ENCODE measurements around the gene ADGRB3. TPM values are rescaled to one million over a fixed set of nuclear protein-coding genes. Genes with fewer than 3 reads are reported as not detected.

ADGRB3 gene
- total and polyA plus RNA-seq, 4 donors = 0.21 to 2.3 (median 0.48) TPM

GRCh38 chr6:69090132-69090531, 455.1 kb downstream of the ADGRB3 start:
- H3K27ac ChIP-seq (ENCODE audit: low read depth in 1 of 2, low read length in 2 of 2) = no peak overlapping the region
- H3K9me3 ChIP-seq (ENCODE audit: control insufficient read depth in 4 of 4, low read length in 3 of 4) = no peaks in the 10 kb centered on the region
- no peak overlapping the region for H3K4me3 ChIP-seq (ENCODE audit: low read depth in 1 of 3, low read length in 3 of 3)
- no peaks in the 10 kb centered on the region for H3K4me1 ChIP-seq (ENCODE audit: control insufficient read depth in 4 of 4, insufficient read depth in 4 of 4, low read length in 3 of 4)
- WGBS = 61% methylated on average over 1 of the region's 1 CpG
- H3K27me3 ChIP-seq (ENCODE audit: control insufficient read depth in 4 of 4, insufficient read depth in 4 of 4, low read length in 3 of 4) = no peaks in the 10 kb centered on the region
- H3K9ac ChIP-seq (ENCODE audit: low read depth in 1 of 2, low read length in 2 of 2) = no peak overlapping the region
- no peaks in the 10 kb centered on the region for H3K36me3 ChIP-seq (ENCODE audit: control insufficient read depth in 4 of 4, insufficient read depth in 3 of 4, low read depth in 1 of 4, low read length in 3 of 4)
- TF ChIP-seq FOXA2 (IDR thresholded peaks at IDR 0.05) = no peak
- no peak for TF ChIP-seq RAD21 (IDR thresholded peaks at IDR 0.05)
- no peak for TF ChIP-seq GABPA (IDR thresholded peaks at IDR 0.05 in 1 of 2, conservative IDR thresholded peaks at IDR 0.05 in 1 of 2)
- no peak for DNase-seq (ENCODE audit: low spot score)

DNA sequence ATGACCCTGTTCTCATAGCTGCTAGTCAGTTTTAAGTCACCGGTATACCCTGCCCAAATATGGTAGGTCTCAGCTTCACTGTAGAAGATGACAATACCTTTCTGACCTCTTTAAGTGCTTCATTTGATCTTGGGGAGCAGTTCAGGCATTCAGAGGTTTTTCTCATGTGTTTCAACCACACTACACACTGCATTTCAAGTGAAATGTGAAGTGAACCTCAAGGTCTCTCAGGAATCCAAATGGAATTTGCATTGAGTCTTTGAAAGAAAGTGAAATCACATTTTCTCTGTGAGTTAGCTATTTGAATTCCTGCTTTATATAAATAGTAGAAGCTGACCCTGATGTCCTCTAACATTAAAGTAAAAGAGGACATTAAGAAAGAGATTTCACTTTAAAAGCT, 461.6 kb downstream of the ADGRB3 start:
- TF ChIP-seq CTCF (IDR thresholded peaks at IDR 0.05; ENCODE audit: low read depth, low read length, missing input control) = no peak
- no peak for TF ChIP-seq GABPA (IDR thresholded peaks at IDR 0.05 in 1 of 2, conservative IDR thresholded peaks at IDR 0.05 in 1 of 2)
- no peaks in the 10 kb centered on the region for H3K36me3 ChIP-seq (ENCODE audit: control insufficient read depth in 4 of 4, insufficient read depth in 3 of 4, low read depth in 1 of 4, low read length in 3 of 4)
- WGBS = 88% methylated on average over 1 of the region's 1 CpG
- H3K4me1 ChIP-seq (ENCODE audit: control insufficient read depth in 4 of 4, insufficient read depth in 4 of 4, low read length in 3 of 4) = no peaks in the 10 kb centered on the region
- H3K27me3 ChIP-seq (ENCODE audit: control insufficient read depth in 4 of 4, insufficient read depth in 4 of 4, low read length in 3 of 4) = no peaks in the 10 kb centered on the region
- no peaks in the 10 kb centered on the region for H3K9me3 ChIP-seq (ENCODE audit: control insufficient read depth in 4 of 4, low read length in 3 of 4)
- no peak overlapping the region for H3K9ac ChIP-seq (ENCODE audit: low read depth in 1 of 2, low read length in 2 of 2)
- H3K27ac ChIP-seq (ENCODE audit: low read depth in 1 of 2, low read length in 2 of 2) = no peak overlapping the region
- no peak overlapping the region for H3K4me3 ChIP-seq (ENCODE audit: low read depth in 1 of 3, low read length in 3 of 3)
- no peak for DNase-seq (ENCODE audit: low spot score)

- no peak for DNase-seq (ENCODE audit: low spot score)
- Histone ChIP-seq H3K4me3 (ENCODE audit: low read depth in 1 of 3, low read length in 3 of 3) (no peak overlapping the region), H3K27ac (ENCODE audit: low read depth in 1 of 2, low read length in 2 of 2) (no peak overlapping the region), H3K4me1 (ENCODE audit: control insufficient read depth in 4 of 4, insufficient read depth in 4 of 4, low read length in 3 of 4) (no peaks in the 10 kb centered on the region), H3K9ac (ENCODE audit: low read depth in 1 of 2, low read length in 2 of 2) (no peak overlapping the region), H3K9me3 (ENCODE audit: control insufficient read depth in 4 of 4, low read length in 3 of 4) (no peaks in the 10 kb centered on the region), H3K36me3 (ENCODE audit: control insufficient read depth in 4 of 4, insufficient read depth in 3 of 4, low read depth in 1 of 4, low read length in 3 of 4) (no peaks in the 10 kb centered on the region), H3K27me3 (ENCODE audit: control insufficient read depth in 4 of 4, insufficient read depth in 4 of 4, low read length in 3 of 4) (no peaks in the 10 kb centered on the region)
- TF ChIP-seq HNF4A (conservative IDR thresholded peaks at IDR 0.05) = no peak
- TF ChIP-seq MAX (IDR thresholded peaks at IDR 0.05) = no peak
- TF ChIP-seq FOXA2 (IDR thresholded peaks at IDR 0.05) = no peak
- TF ChIP-seq EGR1 (IDR thresholded peaks at IDR 0.05; ENCODE audit: low read depth in 2 of 2) = no peak
- no peak for TF ChIP-seq FOXA1 (IDR thresholded peaks at IDR 0.05)
- no peak for TF ChIP-seq RAD21 (IDR thresholded peaks at IDR 0.05)
- no peak for TF ChIP-seq RXRA (IDR thresholded peaks at IDR 0.05)
- no peak for TF ChIP-seq TAF1 (conservative IDR thresholded peaks at IDR 0.05)
- TF ChIP-seq SP1 (IDR thresholded peaks at IDR 0.05) = no peak
- no peak for TF ChIP-seq ATF3 (IDR thresholded peaks at IDR 0.05)
- no peak for TF ChIP-seq JUND (IDR thresholded peaks at IDR 0.05)
- TF ChIP-seq CTCF (IDR thresholded peaks at IDR 0.05; ENCODE audit: low read depth, low read length, missing input control) = no peak
- TF ChIP-seq HNF4G (IDR thresholded peaks at IDR 0.05) = no peak
- TF ChIP-seq GABPA (IDR thresholded peaks at IDR 0.05 in 1 of 2, conservative IDR thresholded peaks at IDR 0.05 in 1 of 2) = no peak
- TF ChIP-seq, protein P1, sequence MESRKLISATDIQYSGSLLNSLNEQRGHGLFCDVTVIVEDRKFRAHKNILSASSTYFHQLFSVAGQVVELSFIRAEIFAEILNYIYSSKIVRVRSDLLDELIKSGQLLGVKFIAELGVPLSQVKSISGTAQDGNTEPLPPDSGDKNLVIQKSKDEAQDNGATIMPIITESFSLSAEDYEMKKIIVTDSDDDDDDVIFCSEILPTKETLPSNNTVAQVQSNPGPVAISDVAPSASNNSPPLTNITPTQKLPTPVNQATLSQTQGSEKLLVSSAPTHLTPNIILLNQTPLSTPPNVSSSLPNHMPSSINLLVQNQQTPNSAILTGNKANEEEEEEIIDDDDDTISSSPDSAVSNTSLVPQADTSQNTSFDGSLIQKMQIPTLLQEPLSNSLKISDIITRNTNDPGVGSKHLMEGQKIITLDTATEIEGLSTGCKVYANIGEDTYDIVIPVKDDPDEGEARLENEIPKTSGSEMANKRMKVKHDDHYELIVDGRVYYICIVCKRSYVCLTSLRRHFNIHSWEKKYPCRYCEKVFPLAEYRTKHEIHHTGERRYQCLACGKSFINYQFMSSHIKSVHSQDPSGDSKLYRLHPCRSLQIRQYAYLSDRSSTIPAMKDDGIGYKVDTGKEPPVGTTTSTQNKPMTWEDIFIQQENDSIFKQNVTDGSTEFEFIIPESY (IDR thresholded peaks at IDR 0.05) = no peak
- TF ChIP-seq NR2F2 (IDR thresholded peaks at IDR 0.05) = no peak
- no peak for TF ChIP-seq YY1 (IDR thresholded peaks at IDR 0.05)
- TF ChIP-seq, protein P2, sequence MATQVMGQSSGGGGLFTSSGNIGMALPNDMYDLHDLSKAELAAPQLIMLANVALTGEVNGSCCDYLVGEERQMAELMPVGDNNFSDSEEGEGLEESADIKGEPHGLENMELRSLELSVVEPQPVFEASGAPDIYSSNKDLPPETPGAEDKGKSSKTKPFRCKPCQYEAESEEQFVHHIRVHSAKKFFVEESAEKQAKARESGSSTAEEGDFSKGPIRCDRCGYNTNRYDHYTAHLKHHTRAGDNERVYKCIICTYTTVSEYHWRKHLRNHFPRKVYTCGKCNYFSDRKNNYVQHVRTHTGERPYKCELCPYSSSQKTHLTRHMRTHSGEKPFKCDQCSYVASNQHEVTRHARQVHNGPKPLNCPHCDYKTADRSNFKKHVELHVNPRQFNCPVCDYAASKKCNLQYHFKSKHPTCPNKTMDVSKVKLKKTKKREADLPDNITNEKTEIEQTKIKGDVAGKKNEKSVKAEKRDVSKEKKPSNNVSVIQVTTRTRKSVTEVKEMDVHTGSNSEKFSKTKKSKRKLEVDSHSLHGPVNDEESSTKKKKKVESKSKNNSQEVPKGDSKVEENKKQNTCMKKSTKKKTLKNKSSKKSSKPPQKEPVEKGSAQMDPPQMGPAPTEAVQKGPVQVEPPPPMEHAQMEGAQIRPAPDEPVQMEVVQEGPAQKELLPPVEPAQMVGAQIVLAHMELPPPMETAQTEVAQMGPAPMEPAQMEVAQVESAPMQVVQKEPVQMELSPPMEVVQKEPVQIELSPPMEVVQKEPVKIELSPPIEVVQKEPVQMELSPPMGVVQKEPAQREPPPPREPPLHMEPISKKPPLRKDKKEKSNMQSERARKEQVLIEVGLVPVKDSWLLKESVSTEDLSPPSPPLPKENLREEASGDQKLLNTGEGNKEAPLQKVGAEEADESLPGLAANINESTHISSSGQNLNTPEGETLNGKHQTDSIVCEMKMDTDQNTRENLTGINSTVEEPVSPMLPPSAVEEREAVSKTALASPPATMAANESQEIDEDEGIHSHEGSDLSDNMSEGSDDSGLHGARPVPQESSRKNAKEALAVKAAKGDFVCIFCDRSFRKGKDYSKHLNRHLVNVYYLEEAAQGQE (IDR thresholded peaks at IDR 0.05) = no peak
Measured at GRCh38 chr6:69097948-69098347, 462.9 kb downstream of the ADGRB3 start.
